Cardiac muscle cell (in vitro differentiated cells and primary cell): ENCODE results near the gene EPB41L5. TPM values are rescaled to one million over a fixed set of nuclear protein-coding genes. Genes with fewer than 3 reads are reported as not detected.

Source experiments
- DNase-seq, 2 donors: peaks; one replicate each; pipeline versions ENCODE4 v3.0.0 to v3.0.0-alpha.2; 2010 to 2017; ENCODE audit warnings: low read depth in 1 of 2, low spot score in 1 of 2
- H3K27ac ChIP-seq: fragments of 200-600 bp; sonication (generic); 2 replicates; pipeline ENCODE4 v1.5.1; 2016
- H3K27me3 ChIP-seq: fragments of 200-600 bp; sonication (generic); 2 replicates; pipeline ENCODE4 v1.6.0; 2016; ENCODE audit warnings: control low read depth
- H3K36me3 ChIP-seq: fragments of 200-600 bp; sonication (generic); 2 replicates; pipeline ENCODE4 v1.5.1; 2016; ENCODE audit warnings: control low read depth
- H3K4me1 ChIP-seq: fragments of 200-600 bp; sonication (generic); 2 replicates; pipeline ENCODE4 v1.8.1; 2017; ENCODE audit warnings: low read depth, mild to moderate bottlenecking, mixed run types
- H3K4me3 ChIP-seq: fragments of 200-600 bp; sonication (generic); 2 replicates; pipeline ENCODE4 v1.5.1; 2016; ENCODE audit warnings: mild to moderate bottlenecking
- H3K9me3 ChIP-seq: fragments of 200-600 bp; sonication (generic); 2 replicates; pipeline ENCODE4 v1.5.1; 2017; ENCODE audit warnings: low read depth, mild to moderate bottlenecking, control low read depth
- CTCF ChIP-seq: IDR thresholded peaks from 2 replicates; pipeline ENCODE4 v1.5.1; 2012; ENCODE audit warnings: low read depth, mild to moderate bottlenecking, low read length
- polyA plus RNA-seq: library from polyadenylated mRNA; unstranded; fragments of >200 nt; fragmentation: Nextera tagmentation; extraction: Ambion mirVana; gene quantifications from 2 replicates; pipeline ENCODE4 v1.2.1, GENCODE V29; 2016
- total RNA-seq: library from RNA; depleted of rRNA; stranded (reverse); fragments of >200 nt; gene quantifications from 2 replicates; pipeline ENCODE4 v1.2.3, GENCODE V29; 2016

Gene EPB41L5
- total and polyA plus RNA-seq, 2 experiments from 2014 or later = 14.9 to 24.6 TPM

GRCh38 chr2:120222186-120223033 is 209.5 kb downstream of the EPB41L5 start:
- Histone ChIP-seq H3K27me3 (peaks cover 5% of the 10 kb centered on the region), H3K27ac (no peak overlapping the region), H3K4me1 (peaks cover 10% of the 10 kb centered on the region), H3K36me3 (no peaks in the 10 kb centered on the region), H3K9me3 (no peaks in the 10 kb centered on the region), H3K4me3 (peak overlapping the region; percentile 51)
- DNase-seq = no peak
- no peak for TF ChIP-seq CTCF

GRCh38 chr2:120223034-120223912 is 210.4 kb downstream of the EPB41L5 start, which contains the start of gene TMEM185B:
TMEM185B (minus strand) TSS chr2:120223400; CDS start chr2:120222976, 424 bp downstream.
- DNase-seq = peak; percentile 85 to 88
- H3K36me3 ChIP-seq = no peaks in the 10 kb centered on the region
- no peaks in the 10 kb centered on the region for H3K9me3 ChIP-seq
- peaks cover 5% of the 10 kb centered on the region for H3K27me3 ChIP-seq
- peak within 1 kb of the TSS; percentile 31 for H3K27ac ChIP-seq
- TF ChIP-seq CTCF = peak; percentile 34
- peak within 1 kb of the TSS; percentile 51 for H3K4me3 ChIP-seq
- H3K4me1 ChIP-seq = peaks cover 17% of the 10 kb centered on the region

GRCh38 chr2:120224256-120224655 is 211.4 kb downstream of the EPB41L5 start:
- no peaks in the 10 kb centered on the region for H3K36me3 ChIP-seq
- no peak overlapping the region for H3K4me3 ChIP-seq
- H3K27ac ChIP-seq = no peak overlapping the region
- DNase-seq = no peak
- H3K4me1 ChIP-seq = peaks cover 17% of the 10 kb centered on the region
- H3K9me3 ChIP-seq = no peaks in the 10 kb centered on the region
- H3K27me3 ChIP-seq = peaks cover 5% of the 10 kb centered on the region
- no peak for TF ChIP-seq CTCF

- no peak for DNase-seq
- Histone ChIP-seq H3K4me3 (no peak overlapping the region), H3K36me3 (no peaks in the 10 kb centered on the region), H3K9me3 (no peaks in the 10 kb centered on the region), H3K27ac (no peak overlapping the region), H3K4me1 (peaks cover 17% of the 10 kb centered on the region), H3K27me3 (peaks cover 5% of the 10 kb centered on the region)
- no peak for TF ChIP-seq CTCF
These were observed 212.1 kb downstream of the EPB41L5 start for GRCh38 chr2:120224735-120225548.

GRCh38 chr2:120225549-120226065 is 212.7 kb downstream of the EPB41L5 start:
- no peak for DNase-seq
- peaks cover 17% of the 10 kb centered on the region for H3K4me1 ChIP-seq

More at GRCh38 chr2:120225549-120226065, 212.7 kb downstream of the EPB41L5 start:
- no peak overlapping the region for H3K4me3 ChIP-seq
- H3K9me3 ChIP-seq = no peaks in the 10 kb centered on the region
- H3K27ac ChIP-seq = no peak overlapping the region
- TF ChIP-seq CTCF = no peak
- no peaks in the 10 kb centered on the region for H3K36me3 ChIP-seq
- peaks cover 5% of the 10 kb centered on the region for H3K27me3 ChIP-seq
